BLaER1 treated with 17β-estradiol and CSF1 and Interleukin-3, amounts not matched to agents 10 nM and 100 nM (cell line): ENCODE measurements around the gene TET3.
"Not testable (repeated sequence)": the region's sequence is repeated elsewhere in the genome, so short reads cannot be mapped to it uniquely, and the experiment has no call there.

Experiments
- H3K27ac ChIP-seq, 11 experiments: shearing (Covaris generic); formaldehyde crosslinking; 2 replicates each; pipeline ENCODE4 v1.8.1; 2022
- H3K27me3 ChIP-seq, 11 experiments: shearing (Covaris generic); formaldehyde crosslinking; 2 replicates each; pipeline ENCODE4 v1.8.1; 2022
- H3K36me3 ChIP-seq, 11 experiments: shearing (Covaris generic); formaldehyde crosslinking; 2 replicates each; pipeline ENCODE4 v1.8.1; 2022
- H3K4me1 ChIP-seq, 10 experiments: shearing (Covaris generic); formaldehyde crosslinking; 2 replicates each; pipeline ENCODE4 v1.8.1; 2022
- H3K4me2 ChIP-seq, 11 experiments: shearing (Covaris generic); formaldehyde crosslinking; 2 replicates each; pipeline ENCODE4 v1.8.1; 2022
- H3K4me3 ChIP-seq, 10 experiments: shearing (Covaris generic); formaldehyde crosslinking; 2 replicates each; pipeline ENCODE4 v1.8.1; 2022
- H3K9ac ChIP-seq, 11 experiments: shearing (Covaris generic); formaldehyde crosslinking; 2 replicates each; pipeline ENCODE4 v1.8.1; 2022
- H3K9me3 ChIP-seq, 11 experiments: shearing (Covaris generic); formaldehyde crosslinking; replicated peaks in 1 of 11; 2 replicates each; pipeline ENCODE4 v1.8.1; 2022
- H4K20me1 ChIP-seq, 11 experiments: shearing (Covaris generic); formaldehyde crosslinking; 2 replicates each; pipeline ENCODE4 v1.8.1; 2022
- Cebpa-rat ChIP-seq, 11 experiments: shearing (Covaris generic); IDR thresholded peaks; 2 replicates each; pipeline ENCODE4 v1.8.1; 2022

The TET3 gene

DNA sequence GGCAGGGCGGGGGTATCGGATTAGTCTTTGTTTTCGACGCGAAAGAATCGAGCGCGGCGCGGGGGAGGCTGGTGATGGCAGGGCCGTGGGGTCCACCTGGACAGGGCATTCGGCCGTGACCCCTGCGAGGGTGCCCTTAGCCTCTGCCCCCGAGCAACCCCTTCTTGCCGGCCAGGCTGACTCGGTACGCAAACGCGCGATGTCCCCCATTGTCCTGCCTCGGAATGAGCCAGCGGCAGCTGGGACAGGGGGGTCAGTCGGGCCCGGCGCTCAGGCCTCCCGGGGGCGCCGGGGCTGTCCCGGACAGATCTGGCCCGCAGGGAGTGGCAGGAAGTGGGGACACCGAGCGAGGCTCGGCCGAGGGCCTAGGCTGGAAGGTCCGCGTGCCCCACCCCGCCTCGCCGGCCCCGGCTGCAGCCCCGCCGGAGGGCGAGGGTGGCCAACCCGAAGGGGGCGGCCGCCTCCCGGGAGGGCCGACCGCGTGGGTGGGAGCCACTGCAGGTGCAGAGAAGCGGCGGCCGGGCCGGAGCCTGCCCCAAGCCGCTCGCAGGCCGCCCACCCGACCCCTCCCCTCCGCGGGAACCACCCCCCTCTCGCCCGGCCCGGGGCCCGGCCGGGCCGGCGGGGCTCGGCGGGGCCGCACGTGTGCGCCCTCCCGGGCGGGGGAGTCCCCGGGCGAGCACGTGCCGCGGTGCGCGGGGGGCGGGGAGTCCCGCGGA lies at the start of gene TET3:
Gene TET3 (plus strand): TSS at position 708 of the 719 bp plus-strand sequence. CDS start 1,494 bp downstream, outside the sequence.
- Histone ChIP-seq H3K4me1 (peaks cover 68 to 89% (median 85%) of the 10 kb centered on the region in 10 experiments), H3K27ac (peak within 1 kb of the TSS; percentile 93 to 99 (median 98)), H3K9ac (peak within 1 kb of the TSS; percentile 92 to 99 (median 97)), H4K20me1 (peaks cover 32 to 43% (median 35%) of the 10 kb centered on the region in 11 experiments), H3K4me2 (peak within 1 kb of the TSS; percentile 95 to 100 (median 99)), H3K36me3 (peaks cover 32 to 36% (median 34%) of the 10 kb centered on the region in 11 experiments), H3K9me3 (no peaks in the 10 kb centered on the region), H3K4me3 (peak within 1 kb of the TSS; percentile 71 to 83 (median 76)), H3K27me3 (no peaks in the 10 kb centered on the region)
- TF ChIP-seq Cebpa-rat (IDR thresholded peaks at IDR 0.05): no peak

DNA sequence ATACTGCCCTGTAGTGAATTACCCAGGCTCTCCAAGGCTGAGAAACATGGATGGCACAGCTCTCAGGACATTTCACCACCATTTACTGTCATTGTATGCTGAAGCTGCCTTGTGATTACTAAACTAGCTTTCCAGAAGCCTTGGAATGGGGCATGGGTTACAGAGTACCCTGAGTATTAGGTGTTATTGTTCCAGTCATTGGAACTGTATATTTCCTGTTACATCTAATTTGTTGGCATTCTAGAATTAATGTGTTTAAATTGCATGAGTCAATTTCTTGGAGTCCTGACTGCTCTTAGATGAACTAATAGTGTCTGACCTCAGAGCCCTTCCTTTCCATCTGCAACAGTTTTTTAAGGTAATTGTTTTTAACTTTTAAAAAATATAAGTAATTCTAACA lies 49.1 kb upstream of the TET3 start:
- Histone ChIP-seq H4K20me1 (peaks cover 90 to 100% (median 98%) of the 10 kb centered on the region in 11 experiments), H3K36me3 (peaks cover 64 to 97% (median 73%) of the 10 kb centered on the region in 11 experiments)
- no peak for TF ChIP-seq Cebpa-rat (IDR thresholded peaks at IDR 0.05)

DNA sequence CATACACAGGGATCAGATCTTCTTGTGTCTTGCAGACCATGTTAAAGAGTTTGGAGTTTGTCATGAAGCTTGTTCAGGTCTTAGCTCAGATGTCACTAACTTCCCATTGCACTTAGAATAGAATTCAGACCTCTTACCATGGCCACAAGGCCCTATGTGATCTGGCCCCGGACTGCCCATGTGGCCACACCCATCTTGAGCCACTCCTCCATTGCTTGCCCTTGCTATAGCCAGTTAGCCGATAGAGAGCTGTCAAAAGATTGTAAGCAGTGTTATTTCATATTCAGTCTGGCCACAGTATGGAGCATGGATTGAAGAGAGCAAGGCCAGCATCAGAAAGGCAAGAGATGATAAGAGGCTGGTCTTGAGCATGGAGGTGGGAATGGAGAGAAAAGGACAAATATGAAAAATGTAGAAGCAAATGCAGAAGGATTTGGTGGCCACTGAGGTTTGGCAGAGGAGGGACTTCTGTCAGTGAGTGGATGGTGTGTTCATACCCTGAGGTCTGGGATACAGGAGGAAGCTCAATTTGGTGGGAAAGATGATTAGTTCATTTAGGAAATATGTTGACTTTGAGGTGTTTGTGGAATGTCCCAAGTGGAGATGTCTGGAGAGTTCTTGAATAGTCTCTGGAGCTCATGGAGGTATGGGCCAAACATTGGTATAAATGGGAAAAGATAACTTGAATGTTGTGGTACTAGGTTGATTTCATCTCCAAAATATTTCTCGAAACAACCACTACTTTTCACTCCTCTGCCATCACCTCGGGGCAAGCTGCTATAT lies 47.4 kb upstream of the TET3 start:
- Histone ChIP-seq H3K27ac (no peak overlapping the region), H3K36me3 (peaks cover 68 to 99% (median 74%) of the 10 kb centered on the region in 11 experiments), H4K20me1 (peaks cover 83 to 100% (median 97%) of the 10 kb centered on the region in 11 experiments), H3K9ac (no peak overlapping the region), H3K9me3 (no peaks in the 10 kb centered on the region), H3K4me3 (no peak overlapping the region), H3K4me2 (peak overlapping the region in 8 of 11 experiments; percentile 11 to 68 (median 52); a peak in 12 of 22 replicates), H3K4me1 (peaks cover 17 to 56% (median 27%) of the 10 kb centered on the region in 10 experiments), H3K27me3 (no peaks in the 10 kb centered on the region)
- no peak for TF ChIP-seq Cebpa-rat (IDR thresholded peaks at IDR 0.05)

More for the DNA sequence above, 49.1 kb upstream of the TET3 start:
- Histone ChIP-seq H3K4me1 (peaks cover 17 to 73% (median 36%) of the 10 kb centered on the region in 10 experiments), H3K4me2 (no peak overlapping the region), H3K27me3 (no peaks in the 10 kb centered on the region), H3K4me3 (no peak overlapping the region), H3K9ac (no peak overlapping the region), H3K9me3 (no peaks in the 10 kb centered on the region), H3K27ac (no peak overlapping the region)

DNA sequence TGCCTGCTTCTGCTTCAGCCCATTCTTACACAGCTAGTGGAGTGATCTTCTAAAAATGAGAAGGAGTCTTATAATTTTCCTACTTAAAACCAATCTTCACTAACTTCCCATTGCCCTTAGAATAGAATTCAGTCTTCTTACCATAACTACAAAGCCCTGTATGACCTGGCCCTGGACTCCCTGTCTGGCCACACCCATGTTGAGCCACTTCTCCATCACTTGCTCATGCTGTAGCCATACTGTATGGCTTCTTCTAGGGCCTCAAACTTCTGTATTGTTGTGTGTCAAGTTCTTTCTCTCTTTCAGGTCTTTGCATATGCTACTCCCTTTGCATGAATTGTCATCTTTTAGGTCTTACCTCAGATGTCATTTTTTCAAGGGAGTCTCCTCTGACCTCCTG lies 46.8 kb upstream of the TET3 start:
- TF ChIP-seq Cebpa-rat (IDR thresholded peaks at IDR 0.05): no peak
- Histone ChIP-seq H4K20me1 (peaks cover 77 to 99% (median 91%) of the 10 kb centered on the region in 11 experiments), H3K27me3 (no peaks in the 10 kb centered on the region), H3K4me2 (peak overlapping the region; percentile 4 to 68 (median 44); a peak in 14 of 22 replicates), H3K4me1 (peaks cover 17 to 50% (median 25%) of the 10 kb centered on the region in 10 experiments), H3K4me3 (no peak overlapping the region), H3K9ac (no peak overlapping the region), H3K9me3 (no peaks in the 10 kb centered on the region), H3K27ac (no peak overlapping the region), H3K36me3 (peaks cover 64 to 96% (median 72%) of the 10 kb centered on the region in 11 experiments)

DNA sequence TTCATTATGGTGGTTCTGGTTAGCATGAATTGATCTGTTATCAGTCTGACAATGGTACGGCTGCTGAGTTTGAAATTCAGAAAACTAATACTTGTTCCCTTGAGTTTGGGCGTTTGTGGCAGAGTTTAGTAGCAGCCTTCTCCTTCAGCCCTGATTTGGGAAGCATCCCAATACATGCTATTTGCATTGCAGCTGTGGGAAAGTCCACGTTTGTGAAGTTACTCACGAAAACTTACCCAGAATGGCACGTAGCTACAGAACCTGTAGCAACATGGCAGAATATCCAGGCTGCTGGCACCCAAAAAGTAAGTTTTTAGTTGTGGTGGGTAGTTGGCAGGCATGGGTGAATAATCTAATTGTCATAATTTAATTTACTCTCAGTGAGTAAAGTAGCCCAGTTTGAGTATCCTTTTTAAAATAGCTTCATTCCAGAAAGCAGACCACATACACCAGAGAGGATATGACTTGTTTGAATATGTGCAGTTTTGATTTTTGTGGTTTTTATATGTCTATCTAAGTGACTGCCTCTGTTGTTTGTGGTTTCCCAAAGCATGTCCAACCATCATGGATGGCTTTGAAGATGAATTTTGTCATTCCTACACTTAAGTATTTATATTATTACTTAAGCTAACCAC lies 45.9 kb upstream of the TET3 start:
- H3K4me1 ChIP-seq: peaks cover 17 to 44% (median 25%) of the 10 kb centered on the region in 10 experiments
- H3K27ac ChIP-seq: no peak overlapping the region
- H3K9me3 ChIP-seq: no peaks in the 10 kb centered on the region
- 0 out of 22 replicates have a peak overlapping the region, but pooled peaks of 2 of the 11 experiments have one; percentile 15 to 24 for H3K9ac ChIP-seq
- no peaks in the 10 kb centered on the region for H3K27me3 ChIP-seq
- H3K4me3 ChIP-seq: no peak overlapping the region
- peaks cover 66 to 96% (median 73%) of the 10 kb centered on the region in 11 experiments for H3K36me3 ChIP-seq
- H3K4me2 ChIP-seq: peak overlapping the region; percentile 4 to 68 (median 44); a peak in 19 of 22 replicates
- H4K20me1 ChIP-seq: peaks cover 70 to 99% (median 86%) of the 10 kb centered on the region in 11 experiments
- no peak for TF ChIP-seq Cebpa-rat (IDR thresholded peaks at IDR 0.05)

DNA sequence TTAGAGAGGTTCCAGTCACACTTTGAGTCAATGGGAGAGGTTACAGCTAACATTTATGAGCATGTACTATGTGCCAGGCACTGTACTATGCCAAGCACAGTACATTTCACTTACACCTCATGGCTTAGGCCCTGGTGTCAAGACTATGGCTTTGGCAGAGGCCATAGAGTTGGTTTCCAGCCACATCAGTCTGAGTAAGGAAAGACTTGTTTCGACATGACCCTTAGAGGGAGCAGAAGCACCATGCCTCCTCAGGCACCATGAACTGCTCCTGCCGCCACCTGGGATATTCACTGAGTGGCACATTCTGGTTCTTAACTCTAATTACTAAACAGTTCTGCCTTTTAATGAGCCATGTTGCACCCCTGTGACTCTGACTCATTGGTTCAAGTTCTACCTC lies 45.3 kb upstream of the TET3 start:
- Histone ChIP-seq H3K4me2 (peak overlapping the region in 9 of 11 experiments; percentile 0 to 68 (median 44); a peak in 14 of 22 replicates), H3K36me3 (peaks cover 66 to 96% (median 74%) of the 10 kb centered on the region in 11 experiments), H4K20me1 (peaks cover 67 to 99% (median 87%) of the 10 kb centered on the region in 11 experiments)

DNA sequence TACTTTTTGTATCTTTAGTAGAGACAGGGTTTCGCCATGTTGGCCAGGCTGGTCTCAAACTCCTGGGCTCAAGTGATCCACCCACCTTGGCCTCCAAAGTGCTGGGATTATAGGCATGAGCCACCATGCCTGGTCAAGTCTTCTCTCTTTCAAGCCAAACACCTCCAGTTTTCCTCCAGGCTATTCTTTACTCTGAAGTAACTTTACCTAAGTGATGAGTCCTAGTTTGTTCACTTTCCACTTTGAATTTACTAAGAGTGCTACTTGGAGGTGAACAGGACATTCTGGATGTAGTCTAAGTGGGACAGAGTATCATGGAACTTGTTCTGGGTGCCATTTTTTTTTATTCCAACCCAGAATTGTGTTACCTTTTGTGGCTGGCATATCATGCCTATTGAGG lies 44.6 kb upstream of the TET3 start:
- peaks cover 17 to 49% (median 27%) of the 10 kb centered on the region in 10 experiments for H3K4me1 ChIP-seq
- H4K20me1 ChIP-seq: peaks cover 61 to 99% (median 87%) of the 10 kb centered on the region in 11 experiments
- H3K4me2 ChIP-seq: peak overlapping the region in 4 of 11 experiments; percentile 0 to 68 (median 50); a peak in 5 of 22 replicates
- not testable (repeated sequence) for H3K27ac ChIP-seq, H3K9ac ChIP-seq, H3K4me3 ChIP-seq, H3K27me3 ChIP-seq, H3K9me3 ChIP-seq
- H3K36me3 ChIP-seq: peaks cover 66 to 96% (median 74%) of the 10 kb centered on the region in 11 experiments

More for the DNA sequence above, 45.3 kb upstream of the TET3 start:
- TF ChIP-seq Cebpa-rat (IDR thresholded peaks at IDR 0.05): no peak
- Histone ChIP-seq H3K27me3 (no peaks in the 10 kb centered on the region), H3K4me3 (no peak overlapping the region), H3K9me3 (no peaks in the 10 kb centered on the region), H3K27ac (no peak overlapping the region), H3K9ac (no peak overlapping the region), H3K4me1 (peaks cover 17 to 44% (median 25%) of the 10 kb centered on the region in 10 experiments)

DNA sequence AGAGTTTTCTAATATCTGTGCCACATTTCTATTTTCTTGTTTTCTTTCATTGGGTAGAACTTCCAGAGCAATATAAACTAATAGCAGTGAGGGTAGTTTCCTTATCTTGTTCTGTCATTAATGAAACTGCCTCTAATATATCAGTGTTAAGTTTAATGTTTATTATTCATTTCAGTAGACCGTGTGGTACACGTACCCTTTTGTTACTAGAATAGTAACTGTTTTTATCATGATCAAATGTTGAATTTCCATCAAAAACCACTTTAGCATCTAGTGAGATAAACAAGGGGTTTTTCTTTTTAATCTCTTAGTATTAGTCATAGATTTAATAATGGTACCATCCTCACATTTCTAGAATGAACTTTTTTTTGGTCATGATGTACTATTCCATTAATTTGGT lies 42.0 kb upstream of the TET3 start:
- Histone ChIP-seq H3K36me3 (peaks cover 66 to 96% (median 75%) of the 10 kb centered on the region in 11 experiments), H3K27me3 (no peaks in the 10 kb centered on the region), H3K9ac (no peak overlapping the region), H3K9me3 (no peaks in the 10 kb centered on the region), H3K4me1 (peaks cover 17 to 62% (median 31%) of the 10 kb centered on the region in 10 experiments), H3K4me3 (no peak overlapping the region), H4K20me1 (peaks cover 35 to 84% (median 70%) of the 10 kb centered on the region in 11 experiments), H3K4me2 (no peak overlapping the region), H3K27ac (no peak overlapping the region)
- no peak for TF ChIP-seq Cebpa-rat (IDR thresholded peaks at IDR 0.05)
